D721Med (cell line): Measurements from ENCODE around the gene CANT1.

Source experiments
- DNase-seq: peaks from one replicate; pipeline ENCODE4 v3.0.0; 2011; ENCODE audit warnings: low spot score; ENCODE audit not compliant: insufficient read length
- FAIRE-seq: peaks from 2 replicates; lab custom pipeline; 2011; peaks lifted over from hg19 to GRCh38; lab: Jason Lieb, UNC
- TF ChIP-seq, protein P1 (sequence below): IDR thresholded peaks from 2 replicates; pipeline ENCODE4 v1.5.1; 2012; ENCODE audit warnings: mild to moderate bottlenecking, control low read depth; ENCODE audit not compliant: insufficient read depth; ENCODE audit errors: missing control alignments

Gene CANT1

DNA sequence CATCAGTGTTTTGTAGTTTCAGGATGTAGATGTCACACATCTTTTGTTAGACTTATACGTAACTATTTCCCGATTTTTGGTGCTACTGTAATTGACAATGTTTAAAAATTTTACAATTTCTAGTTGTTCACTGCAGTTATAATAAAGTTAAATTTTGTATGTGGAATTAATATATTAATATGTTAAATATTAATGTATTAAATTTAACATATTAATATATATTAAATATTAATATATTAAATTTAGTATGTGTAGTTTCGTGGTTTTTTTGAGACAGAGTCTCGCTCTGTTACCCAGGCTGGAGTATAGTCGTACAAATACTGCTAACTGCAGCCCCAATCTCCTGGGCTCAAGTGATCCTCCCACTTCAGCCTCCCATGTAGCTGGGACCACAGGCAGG lies 24.2 kb downstream of the CANT1 start:
- DNase-seq = no peak
- TF ChIP-seq, protein P1, sequence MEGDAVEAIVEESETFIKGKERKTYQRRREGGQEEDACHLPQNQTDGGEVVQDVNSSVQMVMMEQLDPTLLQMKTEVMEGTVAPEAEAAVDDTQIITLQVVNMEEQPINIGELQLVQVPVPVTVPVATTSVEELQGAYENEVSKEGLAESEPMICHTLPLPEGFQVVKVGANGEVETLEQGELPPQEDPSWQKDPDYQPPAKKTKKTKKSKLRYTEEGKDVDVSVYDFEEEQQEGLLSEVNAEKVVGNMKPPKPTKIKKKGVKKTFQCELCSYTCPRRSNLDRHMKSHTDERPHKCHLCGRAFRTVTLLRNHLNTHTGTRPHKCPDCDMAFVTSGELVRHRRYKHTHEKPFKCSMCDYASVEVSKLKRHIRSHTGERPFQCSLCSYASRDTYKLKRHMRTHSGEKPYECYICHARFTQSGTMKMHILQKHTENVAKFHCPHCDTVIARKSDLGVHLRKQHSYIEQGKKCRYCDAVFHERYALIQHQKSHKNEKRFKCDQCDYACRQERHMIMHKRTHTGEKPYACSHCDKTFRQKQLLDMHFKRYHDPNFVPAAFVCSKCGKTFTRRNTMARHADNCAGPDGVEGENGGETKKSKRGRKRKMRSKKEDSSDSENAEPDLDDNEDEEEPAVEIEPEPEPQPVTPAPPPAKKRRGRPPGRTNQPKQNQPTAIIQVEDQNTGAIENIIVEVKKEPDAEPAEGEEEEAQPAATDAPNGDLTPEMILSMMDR = no peak
- no peak for FAIRE-seq

DNA sequence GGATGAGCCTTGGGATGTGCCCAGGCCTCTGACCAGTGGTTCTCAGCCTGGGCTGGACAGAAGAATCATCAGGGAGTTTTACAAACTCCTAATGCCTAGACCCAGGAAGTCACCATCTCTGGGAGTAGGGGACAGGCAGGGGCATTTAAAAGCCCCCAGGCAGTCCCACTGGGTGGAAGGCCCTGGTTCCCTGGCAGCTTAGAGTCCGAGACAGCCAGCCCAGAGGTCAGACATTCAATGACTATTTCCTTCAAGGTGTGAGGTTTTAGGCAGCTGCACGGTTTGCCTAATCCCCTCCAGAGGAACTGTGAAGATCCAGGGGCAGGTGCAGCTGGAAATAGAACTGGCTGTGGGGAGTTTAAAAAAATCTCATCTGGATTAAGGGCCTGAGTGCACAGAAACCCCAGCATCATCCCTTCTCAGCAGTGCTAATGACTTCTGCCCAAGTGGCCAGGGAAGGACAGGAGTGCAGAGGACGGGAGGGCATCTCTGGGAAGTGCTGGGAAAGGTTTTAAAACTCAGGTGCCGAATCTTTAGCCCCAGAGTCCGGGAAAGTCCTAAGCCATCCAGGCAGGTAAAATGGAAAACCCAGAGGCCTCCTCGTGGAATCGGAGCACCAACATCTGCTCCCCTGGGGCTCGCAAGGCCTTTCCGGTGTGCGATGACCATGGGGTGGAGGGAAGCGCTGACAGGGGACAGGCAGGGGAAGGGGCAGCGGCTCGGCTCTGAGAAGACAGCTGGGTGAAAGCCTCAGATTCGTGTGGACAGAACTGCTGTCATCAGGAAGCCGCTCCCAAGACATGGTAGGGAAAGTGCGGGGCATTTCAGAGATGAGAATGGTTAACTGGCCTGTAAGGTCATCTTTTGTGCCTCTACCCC lies 28.3 kb downstream of the CANT1 start:
- peak; percentile 35 for FAIRE-seq
- TF ChIP-seq, protein P1 = no peak
- DNase-seq = peak; percentile 97

DNA sequence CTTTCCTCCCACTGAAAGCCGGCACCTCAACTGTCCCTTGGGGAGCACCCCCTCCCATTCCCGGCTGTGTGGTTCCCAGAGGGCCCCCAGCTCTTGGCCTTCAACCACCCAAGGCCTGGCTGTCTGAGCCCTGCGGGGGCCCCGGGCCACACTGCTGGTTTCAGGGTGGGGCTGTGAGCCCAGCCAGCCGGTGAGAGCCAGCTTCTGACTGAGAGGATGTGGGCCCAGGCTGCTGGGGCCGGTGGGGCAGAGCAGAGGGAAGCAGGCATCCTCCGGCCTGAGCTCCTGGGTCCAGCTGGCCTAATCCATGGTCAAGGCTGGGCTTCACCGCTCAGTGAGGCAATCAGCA lies 29.0 kb downstream of the CANT1 start:
- TF ChIP-seq, protein P1 = no peak
- DNase-seq (no peak), FAIRE-seq (no peak)

DNA sequence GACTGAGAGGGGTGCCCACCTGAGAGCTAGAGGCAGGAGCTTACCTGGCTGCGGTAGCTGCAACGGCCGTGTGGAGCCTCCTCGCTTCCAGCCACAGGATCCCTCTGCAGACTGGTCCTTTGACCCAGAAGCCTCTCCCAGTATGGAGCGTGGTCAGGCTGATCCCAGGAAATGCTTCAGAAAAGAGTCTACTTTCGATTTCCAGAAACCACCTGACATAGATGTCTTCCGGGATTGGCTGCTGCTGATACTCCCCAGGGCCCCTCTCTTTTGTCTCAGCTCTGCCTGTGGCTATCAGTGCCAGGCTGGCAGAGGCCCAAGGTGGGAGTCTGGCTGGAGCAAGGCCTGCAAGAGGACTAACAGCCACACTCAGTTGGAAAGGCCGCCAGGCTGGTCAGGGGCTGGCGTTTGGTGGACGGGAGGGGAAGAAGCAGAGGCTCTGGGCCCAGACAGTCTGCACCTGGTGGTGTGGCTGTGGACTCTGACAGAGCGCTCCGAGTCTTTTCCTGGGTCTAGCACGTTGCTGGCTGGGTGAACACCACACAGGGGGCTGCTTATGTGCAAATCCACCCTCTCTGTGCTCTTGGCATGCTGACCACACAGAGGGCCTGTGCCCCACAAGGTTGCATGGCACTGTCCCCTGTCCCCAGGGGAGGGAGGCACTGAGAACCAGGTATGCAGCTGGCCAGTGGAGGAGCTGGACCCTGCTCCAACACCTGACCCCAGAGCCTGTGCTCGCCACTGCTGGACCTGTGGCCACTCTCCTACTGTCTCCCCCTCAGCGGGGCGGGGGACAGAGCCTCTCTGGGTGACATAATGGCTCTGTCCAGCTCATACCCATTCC lies 29.6 kb downstream of the CANT1 start, which contains the start of gene LGALS3BP:
Gene LGALS3BP (minus strand): TSS at position 144 of the 844 bp plus-strand sequence. CDS start 2,732 bp downstream, outside the sequence.
- no peak for FAIRE-seq
- TF ChIP-seq, protein P1 = no peak
- no peak for DNase-seq

DNA sequence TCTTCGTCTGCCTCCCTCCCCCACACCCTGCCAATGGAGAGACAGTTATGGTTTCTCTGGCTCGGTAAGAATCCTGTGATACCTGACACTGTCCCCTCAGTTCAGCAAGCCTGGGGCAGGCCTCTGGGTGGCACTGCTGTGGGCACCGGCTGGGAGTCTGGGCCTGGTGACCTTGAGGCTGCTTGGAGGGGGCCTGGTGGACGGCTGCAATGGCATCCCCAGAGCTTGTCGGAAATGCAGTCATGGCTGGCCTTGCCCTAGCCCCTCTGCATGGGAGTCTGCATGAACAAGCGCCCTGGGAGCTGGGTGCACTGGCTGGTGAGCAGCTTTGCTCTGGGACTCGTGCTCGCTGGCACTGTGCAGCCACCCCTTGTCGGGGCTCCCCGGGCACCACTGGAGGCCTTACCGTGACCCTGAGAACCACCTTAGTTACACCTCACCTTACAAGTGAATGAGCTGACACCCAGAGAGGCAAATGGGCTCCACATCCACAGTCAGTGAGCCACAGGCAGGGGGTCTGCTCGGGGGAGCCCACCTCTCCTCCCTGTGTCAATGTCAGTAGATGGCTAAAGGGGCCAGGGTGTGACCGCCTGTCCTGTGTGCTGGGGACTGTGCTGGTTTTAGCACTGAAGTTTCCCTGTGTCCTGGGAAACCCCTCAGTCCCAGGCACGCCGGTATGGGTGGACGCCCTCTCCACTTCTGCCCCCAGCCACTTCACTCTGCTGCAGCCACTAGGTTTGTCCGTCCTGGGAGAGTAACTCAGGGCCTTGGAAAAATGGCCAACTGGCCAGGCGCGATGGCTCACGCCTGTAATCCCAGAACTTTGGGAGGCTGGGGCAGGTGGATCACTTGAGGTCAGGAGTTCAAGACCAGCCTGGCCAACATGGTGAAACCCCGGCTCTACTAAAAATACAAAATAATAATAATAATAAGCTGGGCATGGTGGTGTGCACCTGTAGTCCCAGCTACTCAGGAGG lies 31.3 kb downstream of the CANT1 start:
- FAIRE-seq = no peak
- DNase-seq = no peak
- TF ChIP-seq, protein P1 = no peak

DNA sequence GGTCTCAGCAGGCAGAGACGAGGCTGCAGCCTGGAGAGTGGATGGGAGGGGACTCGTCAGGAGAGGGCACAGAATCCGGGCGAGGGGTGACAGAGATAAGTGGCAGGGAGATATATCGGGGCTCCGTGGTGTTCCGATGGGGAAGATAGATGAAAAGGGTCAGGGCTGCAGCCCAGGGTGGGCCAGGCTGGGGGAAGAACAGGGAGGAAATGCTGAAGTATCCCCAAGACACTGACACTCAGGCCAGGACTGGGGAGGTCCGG lies 32.0 kb downstream of the CANT1 start:
- FAIRE-seq (no peak), DNase-seq (no peak)
- TF ChIP-seq, protein P1 = no peak
